Tibial nerve (tissue), 4 donors: ENCODE results near the gene SLC16A10.

ENCODE experiments used
- EP300 ChIP-seq, 2 donors: sonication (generic); formaldehyde crosslinking; IDR thresholded peaks; one replicate each; pipeline ENCODE4 v1.6.1; 2017; ENCODE audit warnings: antibody characterized with exemption in 2 of 2, mild to moderate bottlenecking in 1 of 2
- TF ChIP-seq, protein P1 (sequence below), 5 experiments: fragments of 200-600 bp in 3 of 5; fragments of 450-650 bp in 2 of 5; sonication (generic) in 3 of 5; IDR thresholded peaks; one replicate each; pipeline ENCODE4 v1.5.1; 2016 to 2019; ENCODE audit warnings: antibody characterized with exemption in 5 of 5, mild to moderate bottlenecking in 3 of 5, moderate library complexity in 2 of 5

DNA sequence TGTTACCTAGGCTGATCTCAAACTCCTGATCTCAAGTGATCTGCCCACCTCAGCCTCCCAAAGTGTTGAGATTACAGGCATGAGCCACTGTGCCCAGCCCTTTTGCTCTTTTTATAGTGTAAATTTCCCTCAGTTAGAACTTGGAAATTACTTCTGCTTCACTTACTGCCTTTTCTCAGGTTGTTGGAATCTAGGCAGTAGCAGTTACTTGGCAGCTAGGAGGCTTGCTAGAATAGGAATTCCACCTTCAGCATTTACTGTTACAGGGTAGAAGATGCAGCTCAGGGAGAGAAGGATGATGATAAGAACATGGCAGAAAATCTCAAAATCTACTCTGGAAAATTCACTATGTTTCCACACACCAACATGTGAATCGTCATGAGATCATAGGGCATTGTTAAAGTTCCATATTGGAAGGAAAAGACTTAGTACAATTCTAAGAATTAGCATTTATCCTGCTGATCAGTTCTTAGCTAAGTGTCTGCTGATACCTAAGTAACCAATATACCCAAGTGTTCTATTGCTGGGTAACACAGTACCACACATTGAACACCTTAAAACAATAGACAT, 182.2 kb downstream of the SLC16A10 start:
- TF ChIP-seq EP300 (IDR thresholded peaks at IDR 0.05), result no peak
- TF ChIP-seq, protein P1, sequence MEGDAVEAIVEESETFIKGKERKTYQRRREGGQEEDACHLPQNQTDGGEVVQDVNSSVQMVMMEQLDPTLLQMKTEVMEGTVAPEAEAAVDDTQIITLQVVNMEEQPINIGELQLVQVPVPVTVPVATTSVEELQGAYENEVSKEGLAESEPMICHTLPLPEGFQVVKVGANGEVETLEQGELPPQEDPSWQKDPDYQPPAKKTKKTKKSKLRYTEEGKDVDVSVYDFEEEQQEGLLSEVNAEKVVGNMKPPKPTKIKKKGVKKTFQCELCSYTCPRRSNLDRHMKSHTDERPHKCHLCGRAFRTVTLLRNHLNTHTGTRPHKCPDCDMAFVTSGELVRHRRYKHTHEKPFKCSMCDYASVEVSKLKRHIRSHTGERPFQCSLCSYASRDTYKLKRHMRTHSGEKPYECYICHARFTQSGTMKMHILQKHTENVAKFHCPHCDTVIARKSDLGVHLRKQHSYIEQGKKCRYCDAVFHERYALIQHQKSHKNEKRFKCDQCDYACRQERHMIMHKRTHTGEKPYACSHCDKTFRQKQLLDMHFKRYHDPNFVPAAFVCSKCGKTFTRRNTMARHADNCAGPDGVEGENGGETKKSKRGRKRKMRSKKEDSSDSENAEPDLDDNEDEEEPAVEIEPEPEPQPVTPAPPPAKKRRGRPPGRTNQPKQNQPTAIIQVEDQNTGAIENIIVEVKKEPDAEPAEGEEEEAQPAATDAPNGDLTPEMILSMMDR (IDR thresholded peaks at IDR 0.05), result no peak
